ENCODE data around the gene TTC21A. TPM values are rescaled to one million over a fixed set of nuclear protein-coding genes. Genes with fewer than 3 reads are reported as not detected.

The TTC21A gene
- total and polyA plus RNA-seq, 7 donors: 0.52 to 1.2 (median 0.92) TPM

DNA sequence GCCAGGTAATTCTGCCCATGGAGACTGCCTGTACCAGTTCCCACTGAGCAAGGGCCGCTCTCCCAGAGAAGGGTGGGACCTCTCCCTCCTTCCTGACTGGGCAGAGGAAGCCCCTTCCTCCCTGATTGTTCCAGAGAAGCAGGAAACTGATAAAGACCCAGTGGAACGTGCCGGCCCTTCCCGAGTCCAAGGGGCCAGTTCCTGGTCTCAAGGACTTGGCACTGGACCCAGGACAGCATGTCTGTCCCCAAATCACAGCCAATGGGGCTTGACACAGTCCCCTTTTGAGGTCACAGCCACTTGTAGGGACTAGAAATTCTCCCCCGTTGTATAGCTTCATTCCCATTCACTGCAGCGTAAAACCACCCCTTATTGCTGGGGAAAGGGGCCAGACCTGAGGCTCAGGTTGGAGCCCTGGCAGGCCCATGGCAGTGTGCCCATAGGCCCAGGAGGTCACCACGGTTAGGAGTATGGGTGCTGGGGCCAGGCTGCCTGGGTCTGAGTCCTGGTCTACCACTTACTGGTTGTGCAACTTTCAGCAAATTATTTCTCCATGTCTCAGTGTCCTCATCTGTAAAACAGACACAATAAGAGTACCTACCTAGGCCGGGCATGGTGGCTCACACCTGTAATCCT lies 27.8 kb downstream of the TTC21A start:
- 70 to 82% (median 71%) methylated on average over 8 of the region's 8 CpGs for WGBS, 3 donors
- Histone ChIP-seq H3K27ac (no peak overlapping the region), H3K4me1 (peaks cover 3% of the 10 kb centered on the region), H3K4me3 (no peak overlapping the region), H3K27me3 (ENCODE audit: insufficient read depth in 3 of 3, low read length in 2 of 3) (no peaks in the 10 kb centered on the region), H3K36me3 (ENCODE audit: insufficient read depth in 1 of 2, low read depth in 1 of 2) (peaks cover 0 to 5% of the 10 kb centered on the region in 2 donors), H3K9me3 (no peaks in the 10 kb centered on the region)
- intact Hi-C loops (cut with DNase I): no loop called here
- DNase-seq (no peak), ATAC-seq (peak in 1 of 4 donors; percentile 27)
- TF ChIP-seq, protein P1, sequence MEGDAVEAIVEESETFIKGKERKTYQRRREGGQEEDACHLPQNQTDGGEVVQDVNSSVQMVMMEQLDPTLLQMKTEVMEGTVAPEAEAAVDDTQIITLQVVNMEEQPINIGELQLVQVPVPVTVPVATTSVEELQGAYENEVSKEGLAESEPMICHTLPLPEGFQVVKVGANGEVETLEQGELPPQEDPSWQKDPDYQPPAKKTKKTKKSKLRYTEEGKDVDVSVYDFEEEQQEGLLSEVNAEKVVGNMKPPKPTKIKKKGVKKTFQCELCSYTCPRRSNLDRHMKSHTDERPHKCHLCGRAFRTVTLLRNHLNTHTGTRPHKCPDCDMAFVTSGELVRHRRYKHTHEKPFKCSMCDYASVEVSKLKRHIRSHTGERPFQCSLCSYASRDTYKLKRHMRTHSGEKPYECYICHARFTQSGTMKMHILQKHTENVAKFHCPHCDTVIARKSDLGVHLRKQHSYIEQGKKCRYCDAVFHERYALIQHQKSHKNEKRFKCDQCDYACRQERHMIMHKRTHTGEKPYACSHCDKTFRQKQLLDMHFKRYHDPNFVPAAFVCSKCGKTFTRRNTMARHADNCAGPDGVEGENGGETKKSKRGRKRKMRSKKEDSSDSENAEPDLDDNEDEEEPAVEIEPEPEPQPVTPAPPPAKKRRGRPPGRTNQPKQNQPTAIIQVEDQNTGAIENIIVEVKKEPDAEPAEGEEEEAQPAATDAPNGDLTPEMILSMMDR (IDR thresholded peaks at IDR 0.05): no peak

DNA sequence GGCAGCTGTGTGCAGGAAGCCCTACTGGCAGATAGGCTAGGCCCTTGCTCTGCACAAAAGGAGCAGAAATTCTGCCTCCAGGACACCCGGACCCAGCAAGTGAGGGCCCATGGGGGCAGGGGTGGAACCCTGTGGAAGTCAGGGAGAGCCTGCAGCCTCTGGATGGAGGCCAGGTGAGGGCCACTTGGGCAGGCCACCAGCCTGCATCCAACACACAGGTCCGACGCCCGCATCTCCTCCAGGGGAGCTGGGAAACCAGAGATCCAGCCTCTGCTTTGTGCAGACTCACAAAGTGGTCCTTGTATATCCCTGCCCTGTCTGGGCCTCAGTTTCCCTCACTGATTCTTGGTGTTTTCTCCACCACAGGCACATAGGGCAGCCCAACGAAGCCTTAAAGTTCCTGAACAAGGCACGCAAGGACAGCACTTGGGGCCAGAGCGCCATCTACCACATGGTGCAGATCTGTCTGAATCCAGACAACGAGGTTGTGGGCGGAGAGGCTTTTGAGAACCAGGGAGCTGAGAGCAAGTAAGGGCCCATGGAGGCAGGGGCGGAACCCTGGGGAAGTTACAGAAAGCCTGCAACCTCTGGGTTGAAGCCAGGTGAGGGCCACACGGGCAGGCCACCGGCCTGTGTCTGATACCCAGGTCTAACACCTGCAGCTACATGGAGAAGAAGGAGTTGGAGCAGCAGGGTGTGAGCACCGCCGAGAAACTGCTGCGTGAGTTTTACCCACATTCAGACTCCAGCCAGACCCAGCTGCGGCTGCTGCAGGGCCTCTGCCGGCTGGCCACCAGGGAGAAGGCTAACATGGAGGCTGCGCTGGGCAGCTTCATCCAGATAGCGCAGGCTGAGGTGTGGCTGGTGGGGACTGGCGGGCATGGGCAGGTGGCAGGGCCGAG lies 29.3 kb downstream of the TTC21A start:
- DNase-seq (no peak), ATAC-seq (no peak)
- TF ChIP-seq, protein P1 (IDR thresholded peaks at IDR 0.05): no peak
- no peak overlapping the region for H3K27ac ChIP-seq
- no peaks in the 10 kb centered on the region for H3K9me3 ChIP-seq
- peaks cover 16% of the 10 kb centered on the region for H3K4me1 ChIP-seq
- H3K4me3 ChIP-seq: no peak overlapping the region
- intact Hi-C loops (cut with DNase I): no loop called here
- peaks cover 0 to 19% of the 10 kb centered on the region in 2 donors for H3K36me3 ChIP-seq (ENCODE audit: insufficient read depth in 1 of 2, low read depth in 1 of 2)
- no peaks in the 10 kb centered on the region for H3K27me3 ChIP-seq (ENCODE audit: insufficient read depth in 3 of 3, low read length in 2 of 3)
- WGBS, 3 donors: 89 to 92% (median 91%) methylated on average over 21 of the region's 21 CpGs

DNA sequence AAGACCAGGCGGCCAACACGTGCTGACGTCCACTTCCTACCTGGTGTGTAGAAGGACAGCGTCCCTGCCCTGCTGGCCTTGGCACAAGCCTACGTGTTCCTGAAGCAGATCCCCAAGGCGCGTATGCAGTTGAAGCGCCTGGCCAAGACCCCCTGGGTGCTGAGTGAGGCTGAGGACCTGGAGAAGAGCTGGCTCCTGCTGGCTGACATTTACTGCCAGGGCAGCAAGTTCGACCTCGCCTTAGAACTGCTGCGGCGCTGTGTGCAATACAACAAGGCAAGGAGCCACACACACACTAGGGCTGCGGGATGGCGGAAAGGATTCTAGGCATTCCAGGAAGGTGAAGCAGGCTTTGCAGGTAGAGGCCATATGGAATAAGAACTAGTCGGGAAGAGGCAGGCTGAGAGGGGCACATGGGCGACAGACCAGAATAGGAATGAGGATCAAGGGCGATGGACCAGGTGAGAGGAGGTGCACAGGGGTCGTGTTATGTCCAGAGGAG lies 30.0 kb downstream of the TTC21A start:
- peaks cover 2 to 27% of the 10 kb centered on the region in 2 donors for H3K36me3 ChIP-seq (ENCODE audit: insufficient read depth in 1 of 2, low read depth in 1 of 2)
- ATAC-seq (no peak), DNase-seq (no peak)
- 95 to 97% (median 97%) methylated on average over 18 of the region's 18 CpGs for WGBS, 3 donors
- H3K27ac ChIP-seq: no peak overlapping the region
- H3K4me1 ChIP-seq: peaks cover 23% of the 10 kb centered on the region
- TF ChIP-seq, protein P1 (IDR thresholded peaks at IDR 0.05): no peak
- intact Hi-C loops (cut with DNase I): no loop called here
- no peak overlapping the region for H3K4me3 ChIP-seq
- H3K27me3 ChIP-seq (ENCODE audit: insufficient read depth in 3 of 3, low read length in 2 of 3): no peaks in the 10 kb centered on the region
- no peaks in the 10 kb centered on the region for H3K9me3 ChIP-seq

DNA sequence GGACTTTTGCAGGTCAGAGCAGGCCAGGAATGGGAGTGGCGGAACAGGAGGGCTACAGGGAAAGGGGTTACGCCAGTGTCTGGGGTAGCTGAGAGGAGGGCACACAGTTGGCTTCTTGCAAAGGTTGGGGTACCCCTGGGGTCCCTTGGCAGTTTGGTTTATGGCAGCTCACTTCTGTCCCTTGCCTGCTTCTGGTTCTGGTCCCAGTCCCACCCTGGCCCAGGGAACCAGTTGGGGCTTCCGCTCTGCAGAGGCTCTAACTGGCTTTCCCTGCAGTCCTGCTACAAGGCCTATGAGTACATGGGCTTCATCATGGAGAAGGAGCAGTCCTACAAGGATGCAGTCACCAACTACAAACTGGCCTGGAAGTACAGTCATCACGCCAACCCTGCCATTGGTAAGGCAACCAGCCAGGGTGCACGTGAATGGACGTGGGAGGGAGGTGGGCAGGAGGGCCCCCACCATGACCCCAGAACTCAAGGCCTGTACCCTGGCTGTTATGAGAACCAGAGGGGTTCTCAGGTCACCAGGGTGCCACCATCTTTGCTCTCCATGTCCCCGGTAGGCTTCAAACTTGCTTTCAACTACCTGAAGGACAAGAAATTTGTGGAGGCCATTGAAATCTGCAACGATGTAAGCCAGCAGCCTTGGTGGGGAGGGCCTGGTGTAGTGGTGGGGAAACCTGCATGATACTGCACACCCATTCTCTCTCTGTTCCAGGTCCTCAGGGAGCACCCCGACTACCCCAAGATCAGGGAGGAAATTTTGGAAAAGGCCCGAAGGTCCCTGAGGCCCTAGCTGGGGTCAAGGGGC lies 30.7 kb downstream of the TTC21A start:
- Histone ChIP-seq H3K9me3 (no peaks in the 10 kb centered on the region), H3K27me3 (ENCODE audit: insufficient read depth in 3 of 3, low read length in 2 of 3) (no peaks in the 10 kb centered on the region), H3K4me1 (peaks cover 27% of the 10 kb centered on the region), H3K27ac (no peak overlapping the region), H3K4me3 (no peak overlapping the region), H3K36me3 (ENCODE audit: insufficient read depth in 1 of 2, low read depth in 1 of 2) (peaks cover 8 to 34% of the 10 kb centered on the region in 2 donors)
- TF ChIP-seq, protein P1 (IDR thresholded peaks at IDR 0.05): no peak
- WGBS, 3 donors: 88 to 92% (median 91%) methylated on average over 10 of the region's 10 CpGs
- peak in 1 of 4 donors; percentile 7 for ATAC-seq
- intact Hi-C loops (cut with DNase I): no loop called here
- DNase-seq: no peak

All from psoas muscle (tissue), 8 donors.